Ascending aorta (tissue), 2 donors: Measurements from ENCODE around the gene ATG16L2. TPM values are rescaled to one million over a fixed set of nuclear protein-coding genes. Genes with fewer than 3 reads are reported as not detected.

Experiments
- DNase-seq, 2 donors: peaks; one replicate each; pipeline ENCODE4 v3.0.0-alpha.2; 2019; ENCODE audit warnings: low spot score in 2 of 2
- H3K27ac ChIP-seq, 2 donors: fragments of 200-600 bp; sonication (generic); one replicate each; pipeline ENCODE4 v1.5.1; 2016 to 2017; ENCODE audit warnings: mild to moderate bottlenecking in 1 of 2
- H3K27me3 ChIP-seq: fragments of 200-600 bp; sonication (generic); one replicate; pipeline ENCODE4 v1.5.1; 2017
- H3K36me3 ChIP-seq, 2 donors: fragments of 200-600 bp; sonication (generic); one replicate each; pipeline ENCODE4 v1.5.1; 2016
- H3K4me1 ChIP-seq, 2 donors: fragments of 200-600 bp; sonication (generic); one replicate each; pipeline ENCODE4 v1.5.1; 2016 to 2017; ENCODE audit warnings: mild to moderate bottlenecking in 1 of 2
- H3K4me3 ChIP-seq, 2 donors: fragments of 200-600 bp; sonication (generic); one replicate each; pipeline ENCODE4 v1.5.1; 2016 to 2017; ENCODE audit warnings: mild to moderate bottlenecking in 1 of 2
- H3K9me3 ChIP-seq, 2 donors: fragments of 200-600 bp; sonication (generic); one replicate each; pipeline ENCODE4 v1.5.1; 2016
- intact Hi-C: fragments of 100-400 bp; cut with DNase I; formaldehyde crosslinking; loops from one replicate; pipeline ENCODE4 v1.15.1; 2023
- total RNA-seq: library from RNA; depleted of rRNA; stranded (reverse); fragments of >200 nt; gene quantifications from one replicate; pipeline ENCODE4 v1.1.0, GENCODE V29; 2016
- TF ChIP-seq, protein P1 (sequence below), 3 experiments: fragments of 200-600 bp in 2 of 3; fragments of 450-650 bp in 1 of 3; sonication (generic) in 2 of 3; IDR thresholded peaks; one replicate each; pipeline ENCODE4 v1.5.1; 2016 to 2019; ENCODE audit warnings: antibody characterized with exemption in 3 of 3, mild to moderate bottlenecking in 1 of 3, moderate library complexity in 1 of 3

Gene ATG16L2
- total RNA-seq, 1 donor from 2014 or later: 21.2 TPM

DNA sequence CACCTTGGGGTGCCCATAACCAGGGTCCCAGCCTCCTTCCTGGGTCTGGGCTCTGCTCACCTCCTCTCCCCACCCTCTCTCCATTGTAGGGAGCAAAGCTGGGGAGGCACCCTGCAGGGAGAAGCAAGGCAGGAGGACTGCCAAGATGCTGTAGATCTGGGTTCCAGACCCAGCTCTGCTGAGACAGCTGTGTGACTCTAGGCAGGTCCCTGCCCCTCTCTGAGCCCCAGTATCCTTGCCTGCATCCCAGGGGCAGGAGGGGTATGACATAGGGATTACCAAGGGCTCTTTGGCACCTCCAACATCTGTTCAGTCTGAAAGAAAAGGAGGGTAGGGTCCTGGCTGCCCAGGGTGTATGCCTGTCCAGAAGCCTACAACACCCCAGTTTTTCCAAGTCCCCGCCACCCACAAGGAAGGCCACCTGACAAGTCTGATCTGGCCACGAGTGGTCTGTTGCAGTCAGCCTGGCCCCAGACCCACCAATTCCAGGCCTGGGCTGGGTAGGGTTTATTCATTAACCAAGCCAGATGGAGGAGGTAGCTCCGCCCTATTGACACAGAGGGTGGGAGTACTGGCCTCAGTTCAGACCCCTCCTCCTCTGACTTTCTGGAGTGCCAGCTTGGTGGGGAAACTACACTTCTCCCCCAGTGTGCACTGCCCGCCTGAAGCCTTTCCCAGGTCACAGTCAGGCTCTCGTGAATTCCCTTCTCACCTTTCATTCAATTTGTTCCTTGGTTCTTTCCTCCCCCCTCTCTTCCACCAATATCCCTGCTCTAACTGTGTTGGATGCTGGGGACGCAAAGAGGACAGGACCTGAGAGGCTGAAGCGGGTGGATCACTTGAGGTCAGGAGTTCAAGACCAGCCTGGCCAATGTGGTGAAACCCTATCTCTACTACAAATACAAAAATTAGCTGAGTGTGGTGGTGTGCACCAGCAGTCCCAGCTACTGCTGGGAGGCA lies 35.4 kb upstream of the ATG16L2 start:
- Histone ChIP-seq H3K4me1 (peaks cover 8 to 29% of the 10 kb centered on the region in 2 donors), H3K4me3 (no peak overlapping the region), H3K9me3 (no peaks in the 10 kb centered on the region), H3K27me3 (no peaks in the 10 kb centered on the region), H3K36me3 (no peaks in the 10 kb centered on the region), H3K27ac (no peak overlapping the region)
- TF ChIP-seq, protein P1, sequence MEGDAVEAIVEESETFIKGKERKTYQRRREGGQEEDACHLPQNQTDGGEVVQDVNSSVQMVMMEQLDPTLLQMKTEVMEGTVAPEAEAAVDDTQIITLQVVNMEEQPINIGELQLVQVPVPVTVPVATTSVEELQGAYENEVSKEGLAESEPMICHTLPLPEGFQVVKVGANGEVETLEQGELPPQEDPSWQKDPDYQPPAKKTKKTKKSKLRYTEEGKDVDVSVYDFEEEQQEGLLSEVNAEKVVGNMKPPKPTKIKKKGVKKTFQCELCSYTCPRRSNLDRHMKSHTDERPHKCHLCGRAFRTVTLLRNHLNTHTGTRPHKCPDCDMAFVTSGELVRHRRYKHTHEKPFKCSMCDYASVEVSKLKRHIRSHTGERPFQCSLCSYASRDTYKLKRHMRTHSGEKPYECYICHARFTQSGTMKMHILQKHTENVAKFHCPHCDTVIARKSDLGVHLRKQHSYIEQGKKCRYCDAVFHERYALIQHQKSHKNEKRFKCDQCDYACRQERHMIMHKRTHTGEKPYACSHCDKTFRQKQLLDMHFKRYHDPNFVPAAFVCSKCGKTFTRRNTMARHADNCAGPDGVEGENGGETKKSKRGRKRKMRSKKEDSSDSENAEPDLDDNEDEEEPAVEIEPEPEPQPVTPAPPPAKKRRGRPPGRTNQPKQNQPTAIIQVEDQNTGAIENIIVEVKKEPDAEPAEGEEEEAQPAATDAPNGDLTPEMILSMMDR (IDR thresholded peaks at IDR 0.05): no peak
- no peak for DNase-seq
- intact Hi-C loops: loop anchor here (5.0 kb wide), 1 partner anchor 52 kb away; no protein-coding TSS in a partner anchor

DNA sequence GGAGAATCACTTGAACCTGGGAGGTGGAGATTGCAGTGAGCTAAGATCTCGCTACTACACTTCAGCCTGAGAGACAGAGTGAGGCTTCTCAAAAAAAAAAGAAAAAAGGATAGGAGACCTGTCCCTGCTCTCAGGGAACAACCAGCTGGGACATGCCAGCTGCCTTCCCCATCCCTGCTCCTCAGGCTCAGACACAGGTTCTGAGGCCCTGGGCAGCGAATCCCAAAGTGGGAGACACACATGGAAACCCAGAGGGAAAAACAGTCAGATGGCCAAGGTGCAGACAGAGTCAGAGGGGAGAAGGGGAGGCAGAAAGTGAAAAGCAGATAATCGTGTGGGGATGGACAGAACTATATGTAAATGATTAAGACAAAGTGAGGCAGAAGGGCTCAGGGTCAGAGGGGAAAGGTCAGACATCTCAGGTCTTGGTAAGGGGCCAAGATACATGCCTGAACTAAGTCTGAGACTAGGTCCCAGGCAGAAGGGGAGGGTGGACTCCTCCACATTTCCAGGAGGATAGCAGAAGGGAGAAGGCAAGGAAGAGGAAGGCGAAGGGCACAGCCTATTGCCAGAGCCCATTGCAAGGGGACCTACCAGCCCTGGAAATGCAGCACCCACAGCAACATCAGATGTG lies 34.6 kb upstream of the ATG16L2 start:
- no peaks in the 10 kb centered on the region for H3K27me3 ChIP-seq
- no peak overlapping the region for H3K27ac ChIP-seq
- intact Hi-C loops: loop anchor here (2.0 to 5.0 kb wide), 2 partner anchors 45 to 52 kb away; no protein-coding TSS in a partner anchor
- no peaks in the 10 kb centered on the region for H3K9me3 ChIP-seq
- DNase-seq: no peak
- H3K4me3 ChIP-seq: no peak overlapping the region
- H3K36me3 ChIP-seq: no peaks in the 10 kb centered on the region
- H3K4me1 ChIP-seq: peaks cover 8 to 27% of the 10 kb centered on the region in 2 donors
- TF ChIP-seq, protein P1 (IDR thresholded peaks at IDR 0.05): no peak

DNA sequence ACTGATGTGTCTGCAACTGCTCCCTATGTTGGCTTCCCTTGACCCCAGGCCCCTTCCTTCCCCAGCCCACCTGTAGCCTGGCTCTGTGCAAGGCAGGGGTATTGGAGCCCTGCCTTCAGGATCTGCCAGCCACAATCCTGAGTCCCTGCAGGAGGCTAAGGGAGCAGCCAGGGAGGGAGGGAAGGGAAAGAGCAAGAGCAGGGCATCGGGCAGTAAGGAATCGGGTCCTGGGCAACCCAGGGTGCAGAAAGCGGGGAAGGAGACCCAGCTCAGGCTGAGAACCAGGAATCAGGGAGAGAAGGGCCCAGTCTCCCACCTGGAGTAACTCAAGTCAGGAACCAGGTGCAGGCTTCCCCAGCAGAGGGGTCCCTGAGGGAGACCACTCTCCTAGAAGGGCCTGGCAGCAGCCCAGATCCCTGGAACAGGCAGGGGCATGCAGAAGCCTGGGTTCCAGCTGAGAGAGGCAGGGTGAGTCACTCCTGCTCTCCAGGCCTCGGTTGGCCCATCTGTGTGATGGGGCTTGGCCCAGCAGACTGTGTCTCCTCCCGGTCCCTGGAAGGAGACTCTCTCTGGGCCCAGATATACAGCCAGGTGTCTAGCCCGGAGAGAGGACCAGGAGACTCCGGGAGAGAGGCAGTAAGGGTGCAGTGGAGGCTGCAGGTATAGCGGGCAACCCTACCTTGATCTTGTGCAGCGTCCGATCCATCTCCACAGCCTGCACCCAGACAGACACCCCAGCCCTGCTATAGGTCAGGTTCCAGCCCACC lies 33.7 kb upstream of the ATG16L2 start:
- H3K4me3 ChIP-seq: peak overlapping the region; percentile 66 to 94
- H3K27ac ChIP-seq: no peak overlapping the region
- H3K9me3 ChIP-seq: no peaks in the 10 kb centered on the region
- H3K27me3 ChIP-seq: no peaks in the 10 kb centered on the region
- TF ChIP-seq, protein P1 (IDR thresholded peaks at IDR 0.05): no peak
- peaks cover 8 to 27% of the 10 kb centered on the region in 2 donors for H3K4me1 ChIP-seq
- DNase-seq: no peak
- intact Hi-C loops: loop anchor here (2.0 kb wide), 1 partner anchor 46 kb away; no protein-coding TSS in a partner anchor
- no peaks in the 10 kb centered on the region for H3K36me3 ChIP-seq

DNA sequence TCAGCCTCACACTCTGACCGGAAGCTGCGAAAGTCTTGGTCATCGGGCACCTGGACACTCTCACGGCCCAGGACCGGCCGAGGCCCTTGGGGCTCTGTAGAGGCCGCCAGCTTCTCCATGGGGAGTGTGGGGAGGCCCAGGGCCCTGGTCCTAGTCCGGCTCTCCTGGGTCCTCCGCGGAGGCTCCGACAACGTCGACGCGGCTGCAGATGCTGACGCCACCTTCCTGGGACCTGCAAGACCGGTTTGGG lies 33.2 kb upstream of the ATG16L2 start:
- H3K27me3 ChIP-seq: no peaks in the 10 kb centered on the region
- no peak for DNase-seq
- H3K36me3 ChIP-seq: no peaks in the 10 kb centered on the region
- no peak overlapping the region for H3K27ac ChIP-seq
- peak overlapping the region; percentile 66 to 94 for H3K4me3 ChIP-seq
- peaks cover 8 to 27% of the 10 kb centered on the region in 2 donors for H3K4me1 ChIP-seq
- TF ChIP-seq, protein P1 (IDR thresholded peaks at IDR 0.05): no peak
- intact Hi-C loops: loop anchor here (2.0 kb wide), 1 partner anchor 46 kb away; no protein-coding TSS in a partner anchor
- no peaks in the 10 kb centered on the region for H3K9me3 ChIP-seq

DNA sequence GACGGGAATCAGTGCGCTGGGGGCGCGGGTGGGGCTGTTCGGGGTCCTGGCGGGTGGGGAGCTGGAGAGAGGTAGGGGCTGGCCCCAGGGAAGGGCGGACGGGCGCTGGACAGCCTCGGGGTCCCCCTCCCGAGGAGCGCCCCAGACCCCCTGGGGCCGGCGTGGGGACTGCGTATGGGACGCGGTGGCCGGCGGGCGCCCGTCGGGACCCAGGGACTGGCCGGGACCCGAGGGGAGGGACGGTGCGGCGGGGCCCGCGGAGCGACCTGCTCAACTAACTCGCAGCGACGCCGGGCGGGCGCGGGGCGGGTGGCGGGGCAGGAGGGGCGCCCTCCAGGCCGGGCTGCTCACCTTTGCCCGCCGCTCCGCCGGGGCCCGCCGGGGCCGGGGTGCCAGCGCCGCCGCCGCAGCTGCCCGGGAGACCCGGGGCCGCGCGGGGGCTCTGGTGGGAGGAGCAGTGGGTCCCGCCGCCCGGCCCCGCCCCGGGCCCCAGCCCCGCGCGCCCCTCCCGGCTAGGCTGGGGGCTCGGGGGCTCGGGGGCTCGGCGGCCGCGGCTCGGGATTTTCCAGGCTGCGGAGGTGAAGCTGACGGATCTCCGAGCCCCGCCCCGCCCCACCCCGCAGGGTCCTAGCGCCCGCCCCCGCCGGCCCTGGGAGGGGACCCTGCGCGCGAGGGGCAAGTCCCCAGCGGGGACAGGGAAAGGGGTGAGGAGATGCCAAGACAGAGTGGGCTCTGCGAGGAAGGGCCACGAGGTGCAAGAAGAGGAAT lies 32.7 kb upstream of the ATG16L2 start:
- H3K9me3 ChIP-seq: no peaks in the 10 kb centered on the region
- TF ChIP-seq, protein P1 (IDR thresholded peaks at IDR 0.05): no peak
- H3K36me3 ChIP-seq: no peaks in the 10 kb centered on the region
- H3K27me3 ChIP-seq: no peaks in the 10 kb centered on the region
- H3K27ac ChIP-seq: no peak overlapping the region
- H3K4me1 ChIP-seq: peaks cover 8 to 27% of the 10 kb centered on the region in 2 donors
- peak overlapping the region; percentile 66 to 94 for H3K4me3 ChIP-seq
- intact Hi-C loops: loop anchor here (2.0 kb wide), 1 partner anchor 47 kb away; no protein-coding TSS in a partner anchor
- DNase-seq: no peak
